Kidney (tissue), 14 donors: Measurements from ENCODE around the gene TMEM151A. TPM values are rescaled to one million over a fixed set of nuclear protein-coding genes. Genes with fewer than 3 reads are reported as not detected.
A peak's percentile ranks its signal among the peaks of the same experiment; 100 is the strongest.

Experiments
- DNase-seq, 5 donors: peaks; one replicate each; pipeline ENCODE4 v3.0.0-alpha.2; 2013 to 2020
- FAIRE-seq: peaks from 2 replicates; lab custom pipeline; 2012; peaks lifted over from hg19 to GRCh38; lab: Jason Lieb, UNC
- H3K27ac ChIP-seq, 2 donors: one replicate each; pipeline ENCODE4 v1.7.0; 2013; ENCODE audit warnings: low read depth in 2 of 2, low read length in 2 of 2, inconsistent platforms in 1 of 2
- H3K27me3 ChIP-seq: one replicate; pipeline ENCODE4 v1.7.1; 2013; ENCODE audit warnings: low read length, inconsistent platforms; ENCODE audit not compliant: control insufficient read depth, insufficient read depth
- H3K36me3 ChIP-seq, 3 donors: one replicate each; pipeline versions ENCODE4 v1.7.0 to v1.7.1; 2013; ENCODE audit warnings: low read length in 3 of 3, control low read depth in 1 of 3, inconsistent platforms in 1 of 3; ENCODE audit not compliant: insufficient read depth in 3 of 3, control insufficient read depth in 2 of 3
- H3K4me1 ChIP-seq, 3 donors: one replicate each; pipeline versions ENCODE4 v1.7.0 to v1.7.1; 2013; ENCODE audit warnings: low read length in 3 of 3, inconsistent platforms in 1 of 3, low read depth in 1 of 3; ENCODE audit not compliant: control insufficient read depth in 2 of 3, insufficient read depth in 2 of 3
- H3K4me3 ChIP-seq, 3 donors: one replicate each; pipeline versions ENCODE4 v1.7.0 to v1.8.1; 2013; ENCODE audit warnings: low read length in 3 of 3, control low read depth in 1 of 3, inconsistent platforms in 1 of 3
- H3K9ac ChIP-seq, 3 donors: one replicate each; pipeline versions ENCODE4 v1.7.0 to v1.7.1; 2013; ENCODE audit warnings: low read length in 3 of 3, control low read depth in 1 of 3, inconsistent platforms in 1 of 3
- H3K9me3 ChIP-seq, 3 donors: one replicate each; pipeline versions ENCODE4 v1.7.0 to v1.7.1; 2013; ENCODE audit warnings: low read length in 3 of 3, control low read depth in 1 of 3, inconsistent platforms in 1 of 3; ENCODE audit not compliant: control insufficient read depth in 2 of 3, insufficient read depth in 1 of 3
- CTCF ChIP-seq: IDR thresholded peaks from 3 replicates; pipeline ENCODE4 v1.5.1; 2012; ENCODE audit warnings: mild to moderate bottlenecking, moderate library complexity, borderline replicate concordance; ENCODE audit not compliant: insufficient read depth; ENCODE audit errors: extremely low read depth
- intact Hi-C: fragments of 100-400 bp; cut with DNase I; formaldehyde crosslinking; loops from one replicate; pipeline ENCODE4 v1.11.1; 2022
- polyA plus RNA-seq: library from polyadenylated mRNA; stranded (reverse); fragments of 350-450 nt; fragmentation: Illumina TruSeq; extraction: RNeasy Lipid Tissue Mini Kit (QIAGEN cat#74804); gene quantifications from one replicate; pipeline ENCODE4 v1.2.3, GENCODE V29; 2014; ENCODE audit warnings: low read depth, low replicate concordance; ENCODE audit not compliant: insufficient read depth
- total RNA-seq: library from RNA; stranded (reverse); fragmentation: NEBNext Ultra II Directional; extraction: Animal tissue kit (Norgen Biotek cat#: 25700); gene quantifications from one replicate; pipeline ENCODE4 v1.2.1, GENCODE V29; 2021
- donor health status: control.
- donor health status: control.
- donor health status: control.
- donor health status: control.
- donor health status: control.
- donor health status: DM: yes; HTN: yes; CAD: no.
- donor health status: Normal renal cell carcinoma (clear cell type).

Gene TMEM151A
- total and polyA plus RNA-seq, 2 donors from 2014 or later = 0.19 TPM; not detected in 1

DNA sequence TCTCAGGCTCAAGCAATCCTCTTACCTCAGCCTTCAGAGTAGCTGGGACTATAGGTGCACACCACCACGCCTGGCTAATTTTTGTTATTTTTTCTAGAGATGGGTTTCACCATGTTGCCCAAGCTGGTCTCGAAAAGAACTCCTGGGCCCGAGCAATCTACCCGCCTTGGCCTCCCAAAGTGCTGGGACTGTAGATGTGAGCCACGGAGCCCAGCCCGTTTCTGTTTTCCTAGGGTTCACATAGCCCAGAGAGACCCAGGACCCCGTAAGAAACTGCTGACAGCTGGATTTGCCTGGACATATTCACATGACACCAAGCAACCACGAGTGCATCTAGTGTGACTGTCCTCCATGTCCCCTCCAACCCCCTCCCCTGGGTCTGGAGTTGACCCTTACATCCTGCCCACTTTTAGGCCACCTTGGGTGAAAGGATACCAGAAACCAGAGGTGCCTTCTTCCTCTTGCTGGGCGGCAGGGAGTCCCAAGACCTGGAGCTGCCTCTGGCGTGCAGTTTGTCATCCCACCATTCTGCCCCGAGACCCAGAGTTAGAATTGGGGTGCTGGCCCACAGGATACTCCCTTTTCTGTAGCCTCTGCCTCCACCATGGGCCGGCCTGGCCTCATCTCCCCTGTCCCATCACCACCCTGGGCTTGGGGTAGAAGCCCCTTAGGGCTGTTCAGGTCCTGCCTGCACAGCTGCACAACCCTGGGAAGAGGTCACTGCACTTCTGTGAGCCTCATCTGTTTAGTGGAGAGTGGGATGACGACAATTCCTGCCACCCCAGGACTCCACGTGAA lies 48.2 kb downstream of the TMEM151A start:
- Histone ChIP-seq H3K27ac (no peak overlapping the region), H3K36me3 (peaks cover 0 to 22% (median 20%) of the 10 kb centered on the region in 3 donors), H3K4me1 (peaks cover 2 to 17% (median 7%) of the 10 kb centered on the region in 3 donors), H3K27me3 (no peaks in the 10 kb centered on the region), H3K9ac (no peak overlapping the region), H3K9me3 (no peaks in the 10 kb centered on the region), H3K4me3 (no peak overlapping the region)
- peak in 1 of 5 donors; percentile 48 for DNase-seq
- no peak for TF ChIP-seq CTCF
- FAIRE-seq = no peak
- intact Hi-C loops = no loop called here

GRCh38 chr11:66340596-66341501 lies 49.2 kb downstream of the TMEM151A start:
- TF ChIP-seq CTCF = no peak
- H3K36me3 ChIP-seq = peaks cover 0 to 22% (median 20%) of the 10 kb centered on the region in 3 donors
- FAIRE-seq = no peak

DNA sequence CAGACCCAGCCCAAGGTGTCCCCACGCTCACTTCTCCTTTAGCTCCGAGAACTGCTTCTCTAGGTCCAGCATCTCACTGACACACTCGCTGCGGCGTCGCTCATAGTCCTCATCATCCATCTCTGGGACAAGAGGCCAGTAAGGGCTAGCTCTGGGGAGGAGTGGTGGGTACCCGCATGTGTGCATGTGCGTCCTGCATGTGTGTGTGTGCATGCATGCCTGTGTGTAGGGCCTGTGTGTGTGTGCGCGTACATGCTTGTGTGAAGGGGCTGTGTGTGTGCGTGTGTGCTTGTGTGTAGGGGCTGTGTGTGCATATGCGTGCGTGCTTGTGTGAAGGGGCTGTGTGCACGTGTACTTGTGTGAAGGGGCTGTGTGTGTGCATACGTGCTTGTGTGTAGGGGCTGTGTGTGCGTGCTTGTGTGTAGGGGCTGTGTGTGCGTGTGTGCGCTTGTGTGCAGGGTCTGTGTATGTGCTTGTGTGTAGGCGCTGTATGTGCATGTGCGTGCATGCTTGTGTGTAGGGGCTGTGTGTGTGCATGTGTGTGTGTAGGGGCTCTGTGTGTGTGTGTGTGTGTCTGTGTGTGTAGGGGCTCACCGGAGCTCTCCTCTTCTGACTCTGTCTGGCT lies 49.9 kb downstream of the TMEM151A start:
- Histone ChIP-seq H3K4me3 (no peak overlapping the region), H3K27me3 (no peaks in the 10 kb centered on the region), H3K9me3 (no peaks in the 10 kb centered on the region), H3K9ac (no peak overlapping the region), H3K4me1 (peaks cover 2 to 24% (median 21%) of the 10 kb centered on the region in 3 donors), H3K36me3 (peaks cover 0 to 22% (median 20%) of the 10 kb centered on the region in 3 donors), H3K27ac (no peak overlapping the region)
- FAIRE-seq (no peak), DNase-seq (peak in 1 of 5 donors; percentile 51)
- intact Hi-C loops = no loop called here
- TF ChIP-seq CTCF = no peak

More at GRCh38 chr11:66340596-66341501, 49.2 kb downstream of the TMEM151A start:
- intact Hi-C loops = no loop called here
- Histone ChIP-seq H3K4me1 (peaks cover 2 to 20% (median 13%) of the 10 kb centered on the region in 3 donors), H3K27ac (no peak overlapping the region), H3K4me3 (no peak overlapping the region), H3K9me3 (no peaks in the 10 kb centered on the region), H3K27me3 (no peaks in the 10 kb centered on the region), H3K9ac (no peak overlapping the region)
- DNase-seq = peak in 1 of 5 donors; percentile 60
